SK-N-SH (cell line): ENCODE results near the gene CIDEB. TPM values are rescaled to one million over a fixed set of nuclear protein-coding genes. Genes with fewer than 3 reads are reported as not detected.

ENCODE experiments used
- CTCF ChIA-PET: fragments of 300-600, 350-600 bp; formaldehyde crosslinking; extraction: SDS; loops from one replicate; lab custom pipeline; 2021; lab: Yijun Ruan, JAX
- POLR2A ChIA-PET: fragments of 350-600 bp; sonication (Branson Sonifier 250); formaldehyde crosslinking; extraction: SDS; loops from one replicate; lab custom pipeline; 2020; ENCODE audit warnings: antibody characterized with exemption, inconsistent platforms; lab: Yijun Ruan, JAX
- DNase-seq: peaks from one replicate; pipeline ENCODE4 v3.0.0; 2012
- H2AFZ ChIP-seq: fragments of 200-600 bp; sonication (generic); 2 replicates; pipeline ENCODE4 v1.8.1; 2016; ENCODE audit warnings: antibody characterized with exemption, mild to moderate bottlenecking, low read depth
- H3F3A ChIP-seq: fragments of 200-600 bp; sonication (generic); replicated peaks from 2 replicates; pipeline ENCODE3; 2016; ENCODE audit warnings: antibody characterized with exemption, mild to moderate bottlenecking; ENCODE audit not compliant: insufficient read depth
- H3K27ac ChIP-seq, 2 experiments: fragments of 200-500 bp in 1 of 2; fragments of 200-600 bp in 1 of 2; sonication (Bioruptor generic) in 1 of 2; sonication (generic), shearing (Covaris generic) in 1 of 2; 2 replicates each; pipeline versions ENCODE4 v1.5.1 to v1.6.1; 2014 to 2016; ENCODE audit warnings: low read depth in 2 of 2, inconsistent platforms in 1 of 2, low read length in 1 of 2, mild to moderate bottlenecking in 1 of 2, mixed read lengths in 1 of 2
- H3K27me3 ChIP-seq: fragments of 200-600 bp; sonication (generic), shearing (Covaris generic); 2 replicates; pipeline ENCODE4 v1.6.1; 2016; ENCODE audit warnings: mixed run types; ENCODE audit not compliant: insufficient read depth
- H3K36me3 ChIP-seq, 2 experiments: fragments of 200-500 bp in 1 of 2; fragments of 200-600 bp in 1 of 2; sonication (Bioruptor generic) in 1 of 2; sonication (generic) in 1 of 2; replicated peaks in 1 of 2; 2 replicates each; pipeline versions ENCODE3 to v1.5.1; 2014 to 2016; ENCODE audit warnings: low read length in 1 of 2, mild to moderate bottlenecking in 1 of 2; ENCODE audit not compliant: insufficient read depth in 2 of 2, control insufficient read depth in 1 of 2
- H3K4me1 ChIP-seq, 2 experiments: fragments of 200-500 bp in 1 of 2; fragments of 200-600 bp in 1 of 2; sonication (Bioruptor generic) in 1 of 2; sonication (generic), shearing (Covaris generic) in 1 of 2; 2 replicates each; pipeline versions ENCODE4 v1.5.1 to v1.6.1; 2014 to 2016; ENCODE audit warnings: low read depth in 1 of 2, low read length in 1 of 2, mixed run types in 1 of 2; ENCODE audit not compliant: insufficient read depth in 2 of 2, control insufficient read depth in 1 of 2
- H3K4me2 ChIP-seq: fragments of 200-600 bp; sonication (generic), shearing (Covaris generic); 2 replicates; pipeline ENCODE4 v1.6.1; 2017; ENCODE audit warnings: mixed run types
- H3K4me3 ChIP-seq, 2 experiments: fragments of 200-500 bp in 1 of 2; fragments of 200-600 bp in 1 of 2; sonication (Bioruptor generic) in 1 of 2; sonication (generic), shearing (Covaris generic) in 1 of 2; 2 replicates each; pipeline versions ENCODE4 v1.5.1 to v1.8.1; 2014 to 2016; ENCODE audit warnings: low read depth in 2 of 2, inconsistent platforms in 1 of 2, low read length in 1 of 2, mild to moderate bottlenecking in 1 of 2, mixed read lengths in 1 of 2, moderate library complexity in 1 of 2
- H3K79me2 ChIP-seq: fragments of 200-600 bp; sonication (generic); 2 replicates; pipeline ENCODE4 v1.8.1; 2017; ENCODE audit warnings: mild to moderate bottlenecking; ENCODE audit not compliant: insufficient read depth
- H3K9ac ChIP-seq: fragments of 200-600 bp; sonication (generic); 2 replicates; pipeline ENCODE4 v1.6.1; 2017; ENCODE audit warnings: mixed run types
- H3K9me2 ChIP-seq: fragments of 200-600 bp; sonication (generic); 2 replicates; pipeline ENCODE4 v1.6.1; 2017; ENCODE audit warnings: mixed run types
- H3K9me3 ChIP-seq: fragments of 200-600 bp; sonication (generic); 2 replicates; pipeline ENCODE4 v1.6.1; 2017; ENCODE audit warnings: mixed run types, mild to moderate bottlenecking, moderate library complexity
- H4K20me1 ChIP-seq: fragments of 200-600 bp; sonication (generic); 2 replicates; pipeline ENCODE4 v1.6.1; 2017; ENCODE audit warnings: mild to moderate bottlenecking, mixed run types; ENCODE audit not compliant: insufficient read depth
- CHD2 ChIP-seq: fragments of 150-350 bp; IDR thresholded peaks from 2 replicates; pipeline ENCODE4 v1.6.1; 2018; ENCODE audit warnings: low read length; ENCODE audit not compliant: partially characterized antibody
- EZH2phosphoT487 ChIP-seq: fragments of 200-600 bp; sonication (generic); IDR thresholded peaks from 2 replicates; pipeline ENCODE4 v1.6.1; 2017; ENCODE audit warnings: low read depth, mixed run types, mild to moderate bottlenecking, antibody characterized with exemption, moderate library complexity, borderline replicate concordance
- FOSL2 ChIP-seq: IDR thresholded peaks from 2 replicates; pipeline ENCODE4 v1.4.0; 2012; ENCODE audit warnings: low read depth, mild to moderate bottlenecking, moderate library complexity, borderline replicate concordance
- FOXJ3 ChIP-seq: sonication (generic); formaldehyde crosslinking; IDR thresholded peaks from 2 replicates; pipeline ENCODE4 v1.5.1; 2020; ENCODE audit warnings: mild to moderate bottlenecking, missing genetic modification reagents
- GATA2 ChIP-seq: sonication (generic); formaldehyde crosslinking; IDR thresholded peaks from 2 replicates; pipeline ENCODE4 v1.5.0; 2020; ENCODE audit warnings: mild to moderate bottlenecking, missing genetic modification reagents
- JUND ChIP-seq: IDR thresholded peaks from 2 replicates; pipeline ENCODE4 v1.4.0; 2012
- MEF2A ChIP-seq: IDR thresholded peaks from 2 replicates; pipeline ENCODE4 v1.4.0; 2012; ENCODE audit warnings: low read depth, borderline replicate concordance
- NFIC ChIP-seq: IDR thresholded peaks from 2 replicates; pipeline ENCODE4 v1.4.0; 2012; ENCODE audit warnings: borderline replicate concordance
- RAD21 ChIP-seq: IDR thresholded peaks from 2 replicates; pipeline ENCODE4 v1.6.1; 2012; ENCODE audit warnings: mild to moderate bottlenecking, low read length
- REST ChIP-seq: IDR thresholded peaks from 2 replicates; pipeline ENCODE4 v1.6.1; 2012; ENCODE audit warnings: mild to moderate bottlenecking, low read depth, low read length, moderate library complexity
- RXRA ChIP-seq: IDR thresholded peaks from 2 replicates; pipeline ENCODE4 v1.4.0; 2012; ENCODE audit warnings: low read depth, mild to moderate bottlenecking, borderline replicate concordance
- SIN3A ChIP-seq: IDR thresholded peaks from 2 replicates; pipeline ENCODE4 v1.6.1; 2012; ENCODE audit warnings: low read depth, mild to moderate bottlenecking, low read length, moderate library complexity, borderline replicate concordance
- SMC3 ChIP-seq: IDR thresholded peaks from 2 replicates; pipeline ENCODE4 v1.6.1; 2012; ENCODE audit warnings: low read depth, low read length, improper control_type of control experiment
- TAF1 ChIP-seq: IDR thresholded peaks from 2 replicates; pipeline ENCODE4 v1.6.1; 2012; ENCODE audit warnings: low read depth, mild to moderate bottlenecking, low read length, moderate library complexity, borderline replicate concordance
- TEAD4 ChIP-seq: IDR thresholded peaks from 2 replicates; pipeline ENCODE4 v1.4.0; 2012; ENCODE audit warnings: mild to moderate bottlenecking, borderline replicate concordance; ENCODE audit not compliant: insufficient read depth
- ZBTB33 ChIP-seq: IDR thresholded peaks from 2 replicates; pipeline ENCODE4 v1.4.0; 2012; ENCODE audit warnings: low read depth, borderline replicate concordance
- WGBS: methylation state at CpG from one replicate; pipeline ENCODE4 v1.1.6; 2017; ENCODE audit warnings: low lambda C conversion rate; 5-methylcytosine and 5-hydroxymethylcytosine counted together
- polyA plus RNA-seq, 3 experiments: library from polyadenylated mRNA; depleted of rRNA; stranded (reverse); fragments of >200 nt; gene quantifications; 2 replicates each; pipeline ENCODE4 v1.2.3, GENCODE V29; 2012
- TF ChIP-seq, protein P1 (sequence below): fragments of 150-350 bp; IDR thresholded peaks from 2 replicates; pipeline ENCODE4 v1.6.1; 2017; ENCODE audit warnings: antibody characterized with exemption, low read length, low read depth, borderline replicate concordance

Gene CIDEB
- polyA plus RNA-seq, 1 of the 3 experiments (the other 2 are of a cell fraction) = 0.05 TPM

DNA sequence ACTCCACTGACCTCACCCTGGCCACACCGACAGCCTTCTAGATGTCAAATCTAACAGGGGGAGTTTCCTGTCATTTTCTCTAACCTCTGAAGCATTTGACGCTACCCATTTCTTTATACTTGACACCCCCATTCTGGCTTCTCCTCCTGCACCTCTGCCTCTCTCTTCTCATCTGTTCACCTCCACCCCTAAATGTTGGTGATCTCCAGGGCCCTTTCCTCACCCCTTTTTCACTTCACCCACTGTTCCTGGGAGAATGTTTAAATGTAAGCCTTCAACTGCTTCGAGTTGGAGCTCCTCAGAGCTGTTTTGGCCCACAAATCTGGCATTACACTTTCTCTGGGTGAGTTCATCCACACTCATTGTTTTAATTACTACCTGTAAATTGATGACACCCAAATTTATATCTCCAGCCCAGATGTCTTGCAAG lies 35.9 kb downstream of the CIDEB start:
- 1% methylated on average over 3 of the region's 3 CpGs for WGBS
- POLR2A ChIA-PET = interaction anchor here (0.6 to 1.7 kb wide), 12 partner anchors 9 to 1200 kb away, joined by 3 to 23 read pairs (median 4); partner anchors contain the start of genes CHMP4A, DHRS1, NOP9 and TINF2
- Histone ChIP-seq H3K79me2 (no peaks in the 10 kb centered on the region; the same call in 1 of the 2 replicates), H3K4me3 (peak overlapping the region; percentile 82 to 83), H3K27ac (peak overlapping the region in 1 of 2 experiments; percentile 26; a peak in 1 of 4 replicates), H3K4me2 (peak overlapping the region; percentile 88), H3K9ac (peak overlapping the region; percentile 97), H3K9me2 (no peaks in the 10 kb centered on the region), H3K36me3 (peaks cover 0 to 17% of the 10 kb centered on the region in 2 experiments), H3K9me3 (no peaks in the 10 kb centered on the region), H3F3A (no peaks in the 10 kb centered on the region), H2AFZ (peak overlapping the region; percentile 96), H4K20me1 (no peaks in the 10 kb centered on the region), H3K4me1 (peaks cover 6 to 10% of the 10 kb centered on the region in 2 experiments; a peak in 2 of 4 replicates), H3K27me3 (no peaks in the 10 kb centered on the region)
- no peak for DNase-seq
- no peak for TF ChIP-seq FOSL2
- TF ChIP-seq TEAD4 = no peak
- TF ChIP-seq, protein P1, sequence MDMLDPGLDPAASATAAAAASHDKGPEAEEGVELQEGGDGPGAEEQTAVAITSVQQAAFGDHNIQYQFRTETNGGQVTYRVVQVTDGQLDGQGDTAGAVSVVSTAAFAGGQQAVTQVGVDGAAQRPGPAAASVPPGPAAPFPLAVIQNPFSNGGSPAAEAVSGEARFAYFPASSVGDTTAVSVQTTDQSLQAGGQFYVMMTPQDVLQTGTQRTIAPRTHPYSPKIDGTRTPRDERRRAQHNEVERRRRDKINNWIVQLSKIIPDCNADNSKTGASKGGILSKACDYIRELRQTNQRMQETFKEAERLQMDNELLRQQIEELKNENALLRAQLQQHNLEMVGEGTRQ = no peak
- CTCF ChIA-PET = interaction anchor here (0.5 to 4.9 kb wide), 10 partner anchors 10 to 57 kb away, joined by 3 to 37 read pairs (median 4); partner anchors contain the start of genes CIDEB and TINF2

DNA sequence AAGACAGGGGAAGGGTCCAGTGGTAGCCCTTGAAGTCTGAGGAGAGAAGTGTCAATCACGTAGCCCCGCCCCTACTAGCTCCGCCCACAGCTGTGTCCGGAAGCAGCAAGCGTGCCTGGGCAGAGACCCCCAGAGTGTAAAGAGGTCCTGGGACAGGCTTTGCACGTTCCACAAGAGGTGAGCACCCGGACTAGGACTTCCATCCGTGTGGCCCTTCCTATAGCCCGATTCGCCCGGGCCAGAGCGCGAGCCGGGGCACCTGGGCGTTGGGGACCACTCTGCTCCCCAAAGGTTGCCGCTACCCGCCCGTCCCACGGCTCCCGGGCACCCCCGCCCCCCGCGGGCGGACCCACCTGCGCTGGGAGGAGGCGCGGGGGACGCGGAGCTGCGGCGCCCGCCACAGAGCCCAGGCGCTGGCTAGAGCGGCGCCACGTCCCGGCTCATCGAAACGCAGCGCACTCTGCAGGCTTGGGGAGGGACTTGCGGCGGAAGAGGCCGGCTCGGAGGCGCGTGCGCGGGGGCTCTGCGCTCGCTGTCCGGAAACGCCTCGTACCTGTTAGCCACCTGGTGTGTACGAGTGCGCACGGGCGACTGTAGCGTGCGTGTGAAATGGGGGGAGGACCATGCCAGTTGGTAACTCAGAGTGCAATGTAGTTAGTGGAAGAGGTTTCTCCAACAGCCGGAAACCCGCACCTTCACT lies 36.5 kb downstream of the CIDEB start, which contains the start of gene RABGGTA:
RABGGTA (minus strand) TSS at position 464 of the 700 bp plus-strand sequence. CDS start 482 bp downstream, outside the sequence.
- Histone ChIP-seq H3K27ac (peak within 1 kb of the TSS; percentile 87 to 95), H2AFZ (peak within 1 kb of the TSS; percentile 96), H3K27me3 (no peaks in the 10 kb centered on the region), H3F3A (no peaks in the 10 kb centered on the region), H3K79me2 (no peaks in the 10 kb centered on the region; the same call in 1 of the 2 replicates), H3K4me1 (peaks cover 6 to 10% of the 10 kb centered on the region in 2 experiments; a peak in 2 of 4 replicates), H3K9me3 (no peaks in the 10 kb centered on the region), H3K4me2 (peak within 1 kb of the TSS; percentile 88), H4K20me1 (no peaks in the 10 kb centered on the region), H3K4me3 (peak within 1 kb of the TSS; percentile 82 to 83), H3K9me2 (no peaks in the 10 kb centered on the region), H3K36me3 (peaks cover 0 to 22% of the 10 kb centered on the region in 2 experiments), H3K9ac (peak within 1 kb of the TSS; percentile 97)
- ChIA-PET CTCF (interaction anchor here (0.5 to 4.9 kb wide), 14 partner anchors 8 to 57 kb away, joined by 3 to 37 read pairs (median 4); partner anchors contain the start of genes CIDEB and TINF2), POLR2A (interaction anchor here (0.7 to 1.7 kb wide), 13 partner anchors 9 to 157 kb away, joined by 3 to 23 read pairs (median 4); partner anchors contain the start of genes CHMP4A, DHRS1, MDP1 and NOP9)
- 4% methylated on average over 13 of the region's 61 CpGs for WGBS
- DNase-seq = peak; percentile 97
- TF ChIP-seq RAD21 (no peak), REST (0 out of 2 replicates have a peak, but pooled peaks have one; percentile 44), JUND (no peak), CHD2 (peak; percentile 81), EZH2phosphoT487 (no peak), NFIC (no peak), ZBTB33 (no peak), GATA2 (CRISPR knock-in tag) (no peak), SIN3A (no peak; the same call in 1 of the 2 replicates), MEF2A (no peak), FOSL2 (no peak), TAF1 (peak; percentile 84), RXRA (no peak), SMC3 (peak; percentile 30; the same call in 1 of the 2 replicates), FOXJ3 (CRISPR knock-in tag) (no peak), TEAD4 (no peak)
